Measurements from ENCODE around the gene ZNF791. TPM values are rescaled to one million over a fixed set of nuclear protein-coding genes. Genes with fewer than 3 reads are reported as not detected.

Gene ZNF791
- total RNA-seq, 2 donors from 2014 or later, result 26.0 to 32.4 TPM

DNA sequence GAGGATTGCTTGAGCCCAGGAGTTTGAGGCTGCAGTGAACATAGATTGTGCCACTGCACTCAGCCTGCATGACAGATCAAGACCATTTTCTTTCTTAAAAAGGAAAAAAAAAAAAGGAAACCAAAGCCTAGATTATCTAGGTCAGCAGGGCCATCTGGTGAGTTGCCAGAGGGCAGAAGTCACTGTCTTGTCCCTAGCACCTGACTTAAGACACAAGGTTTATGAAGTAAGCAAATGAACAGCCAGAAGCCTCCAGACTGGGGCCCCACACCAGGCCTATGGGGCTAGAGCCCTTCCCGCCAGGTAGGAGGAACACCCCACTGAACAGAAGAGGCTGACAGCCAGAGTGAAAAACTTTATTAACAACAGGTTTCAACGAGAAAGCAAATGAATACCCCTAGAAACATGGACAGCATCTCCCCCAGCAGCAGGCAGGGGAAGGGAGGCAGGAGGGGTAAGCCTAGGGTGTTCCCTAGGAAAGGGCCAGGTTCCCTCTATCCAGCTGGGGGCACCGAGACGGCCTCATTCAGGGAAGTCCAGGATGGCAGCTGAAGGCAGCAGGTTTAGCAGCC, 57.1 kb downstream of the ZNF791 start:
- H3K27ac ChIP-seq, result no peak overlapping the region
- peaks cover 7% of the 10 kb centered on the region for H3K36me3 ChIP-seq
- DNase-seq (ENCODE audit: low spot score) (no peak), ATAC-seq (ENCODE audit: insufficient number of reproducible peaks, low FRiP score, low read depth) (no peak)
- H3K9me3 ChIP-seq, result no peaks in the 10 kb centered on the region
- H3K27me3 ChIP-seq (replicated peaks; ENCODE audit: insufficient read depth), result no peaks in the 10 kb centered on the region
- H3K4me3 ChIP-seq, result peak overlapping the region; percentile 84
- TF ChIP-seq, protein P1, sequence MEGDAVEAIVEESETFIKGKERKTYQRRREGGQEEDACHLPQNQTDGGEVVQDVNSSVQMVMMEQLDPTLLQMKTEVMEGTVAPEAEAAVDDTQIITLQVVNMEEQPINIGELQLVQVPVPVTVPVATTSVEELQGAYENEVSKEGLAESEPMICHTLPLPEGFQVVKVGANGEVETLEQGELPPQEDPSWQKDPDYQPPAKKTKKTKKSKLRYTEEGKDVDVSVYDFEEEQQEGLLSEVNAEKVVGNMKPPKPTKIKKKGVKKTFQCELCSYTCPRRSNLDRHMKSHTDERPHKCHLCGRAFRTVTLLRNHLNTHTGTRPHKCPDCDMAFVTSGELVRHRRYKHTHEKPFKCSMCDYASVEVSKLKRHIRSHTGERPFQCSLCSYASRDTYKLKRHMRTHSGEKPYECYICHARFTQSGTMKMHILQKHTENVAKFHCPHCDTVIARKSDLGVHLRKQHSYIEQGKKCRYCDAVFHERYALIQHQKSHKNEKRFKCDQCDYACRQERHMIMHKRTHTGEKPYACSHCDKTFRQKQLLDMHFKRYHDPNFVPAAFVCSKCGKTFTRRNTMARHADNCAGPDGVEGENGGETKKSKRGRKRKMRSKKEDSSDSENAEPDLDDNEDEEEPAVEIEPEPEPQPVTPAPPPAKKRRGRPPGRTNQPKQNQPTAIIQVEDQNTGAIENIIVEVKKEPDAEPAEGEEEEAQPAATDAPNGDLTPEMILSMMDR (IDR thresholded peaks at IDR 0.05), result no peak
- H3K4me1 ChIP-seq (ENCODE audit: control insufficient read depth in 1 of 2, low read depth in 2 of 2), result peaks cover 25 to 43% of the 10 kb centered on the region in 2 donors

DNA sequence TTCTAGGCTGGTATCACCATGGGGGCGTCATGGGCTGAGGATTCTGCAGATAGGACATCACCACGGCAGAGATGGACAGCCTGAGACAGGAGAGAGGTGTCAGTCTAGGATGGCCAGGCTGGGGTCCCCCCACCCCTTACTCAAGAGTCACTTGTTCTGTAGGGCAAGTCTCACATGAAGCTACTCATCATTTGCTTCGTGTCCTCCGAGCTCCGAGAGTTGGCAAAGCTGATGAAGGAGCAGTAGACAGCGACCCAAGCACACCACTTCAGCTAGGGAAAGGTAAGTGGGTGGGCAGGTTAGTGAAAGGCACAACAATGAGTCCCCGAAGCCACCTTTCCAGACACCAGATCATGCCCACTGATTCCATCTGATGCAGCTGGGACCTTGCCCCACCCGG, 57.6 kb downstream of the ZNF791 start:
- Histone ChIP-seq H3K4me3 (peak overlapping the region; percentile 84), H3K9me3 (no peaks in the 10 kb centered on the region), H3K27ac (peak overlapping the region in 1 of 2 donors; percentile 100), H3K4me1 (ENCODE audit: control insufficient read depth in 1 of 2, low read depth in 2 of 2) (peaks cover 25 to 43% of the 10 kb centered on the region in 2 donors), H3K27me3 (replicated peaks; ENCODE audit: insufficient read depth) (no peaks in the 10 kb centered on the region), H3K36me3 (peaks cover 9% of the 10 kb centered on the region)
- DNase-seq (ENCODE audit: low spot score) (no peak), ATAC-seq (ENCODE audit: insufficient number of reproducible peaks, low FRiP score, low read depth) (no peak)
- TF ChIP-seq, protein P1 (IDR thresholded peaks at IDR 0.05), result no peak

DNA sequence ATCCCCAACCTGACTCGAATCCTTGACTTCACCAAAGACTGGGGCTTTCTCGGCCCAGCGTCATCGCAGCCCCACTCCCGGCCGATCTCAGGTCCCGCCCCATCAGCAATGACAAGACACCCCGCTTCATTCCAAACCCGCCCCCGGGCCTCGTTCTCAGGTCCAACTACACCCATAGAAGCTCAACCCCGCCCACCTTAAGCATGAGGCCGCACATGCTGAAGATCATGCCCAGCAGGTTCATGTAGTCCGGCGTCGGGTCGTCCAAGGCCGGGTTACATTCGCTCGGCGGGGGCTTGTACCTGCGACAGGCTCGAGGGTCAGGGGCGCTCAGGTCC, 58.2 kb downstream of the ZNF791 start:
- peak overlapping the region; percentile 84 for H3K4me3 ChIP-seq
- peak overlapping the region; percentile 90 to 100 for H3K27ac ChIP-seq
- H3K27me3 ChIP-seq (replicated peaks; ENCODE audit: insufficient read depth), result no peaks in the 10 kb centered on the region
- TF ChIP-seq, protein P1 (IDR thresholded peaks at IDR 0.05), result no peak
- peaks cover 25 to 43% of the 10 kb centered on the region in 2 donors for H3K4me1 ChIP-seq (ENCODE audit: control insufficient read depth in 1 of 2, low read depth in 2 of 2)
- H3K9me3 ChIP-seq, result no peaks in the 10 kb centered on the region
- DNase-seq (ENCODE audit: low spot score) (no peak), ATAC-seq (ENCODE audit: insufficient number of reproducible peaks, low FRiP score, low read depth) (no peak)
- H3K36me3 ChIP-seq, result peaks cover 4% of the 10 kb centered on the region

DNA sequence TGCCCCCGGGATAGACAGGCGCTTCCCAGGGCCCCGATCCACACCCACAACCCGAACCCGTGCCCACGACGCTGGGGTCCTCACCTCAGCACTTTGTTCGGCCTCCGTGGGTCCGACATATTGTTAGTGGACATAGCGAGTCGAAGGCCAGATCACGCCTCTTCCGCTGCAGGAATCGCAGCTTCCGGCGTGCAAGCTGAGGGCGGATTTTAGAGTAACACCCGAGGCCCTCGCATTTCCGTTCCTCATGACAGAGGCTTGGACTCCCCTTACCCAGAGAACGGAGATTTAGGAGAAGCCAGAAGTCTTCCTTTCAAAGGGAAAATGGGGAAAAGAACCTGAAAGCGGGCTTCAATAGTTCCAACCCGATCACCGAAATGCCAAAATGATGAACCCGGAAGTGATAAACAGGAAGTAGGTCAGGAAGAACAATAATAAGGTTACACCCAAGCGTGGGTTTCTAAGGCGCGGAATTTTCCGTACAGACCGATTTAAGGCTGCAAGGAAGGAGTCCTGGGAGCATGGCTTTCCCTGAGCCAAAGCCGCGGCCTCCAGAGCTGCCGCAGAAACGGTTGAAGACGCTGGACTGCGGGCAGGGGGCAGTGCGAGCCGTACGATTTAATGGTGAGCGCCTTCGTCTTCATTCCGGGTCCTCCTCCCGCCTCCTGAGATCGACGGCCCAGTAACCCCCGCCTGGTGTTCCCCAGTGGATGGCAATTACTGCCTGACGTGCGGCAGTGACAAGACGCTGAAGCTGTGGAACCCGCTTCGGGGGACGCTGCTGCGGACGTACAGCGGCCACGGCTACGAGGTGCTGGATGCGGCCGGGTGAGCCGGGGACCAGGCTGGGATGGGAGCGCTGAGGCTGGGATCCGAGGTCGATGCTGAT, 58.8 kb downstream of the ZNF791 start:
- H3K4me1 ChIP-seq (ENCODE audit: control insufficient read depth in 1 of 2, low read depth in 2 of 2), result peaks cover 25 to 43% of the 10 kb centered on the region in 2 donors
- peak overlapping the region; percentile 84 for H3K4me3 ChIP-seq
- peak overlapping the region; percentile 90 to 100 for H3K27ac ChIP-seq
- no peak for ATAC-seq (ENCODE audit: insufficient number of reproducible peaks, low FRiP score, low read depth)
- DNase-seq (ENCODE audit: low spot score), result no peak
- H3K36me3 ChIP-seq, result peaks cover 10% of the 10 kb centered on the region
- TF ChIP-seq, protein P1 (IDR thresholded peaks at IDR 0.05), result no peak
- H3K27me3 ChIP-seq (replicated peaks; ENCODE audit: insufficient read depth), result no peaks in the 10 kb centered on the region
- no peaks in the 10 kb centered on the region for H3K9me3 ChIP-seq

DNA sequence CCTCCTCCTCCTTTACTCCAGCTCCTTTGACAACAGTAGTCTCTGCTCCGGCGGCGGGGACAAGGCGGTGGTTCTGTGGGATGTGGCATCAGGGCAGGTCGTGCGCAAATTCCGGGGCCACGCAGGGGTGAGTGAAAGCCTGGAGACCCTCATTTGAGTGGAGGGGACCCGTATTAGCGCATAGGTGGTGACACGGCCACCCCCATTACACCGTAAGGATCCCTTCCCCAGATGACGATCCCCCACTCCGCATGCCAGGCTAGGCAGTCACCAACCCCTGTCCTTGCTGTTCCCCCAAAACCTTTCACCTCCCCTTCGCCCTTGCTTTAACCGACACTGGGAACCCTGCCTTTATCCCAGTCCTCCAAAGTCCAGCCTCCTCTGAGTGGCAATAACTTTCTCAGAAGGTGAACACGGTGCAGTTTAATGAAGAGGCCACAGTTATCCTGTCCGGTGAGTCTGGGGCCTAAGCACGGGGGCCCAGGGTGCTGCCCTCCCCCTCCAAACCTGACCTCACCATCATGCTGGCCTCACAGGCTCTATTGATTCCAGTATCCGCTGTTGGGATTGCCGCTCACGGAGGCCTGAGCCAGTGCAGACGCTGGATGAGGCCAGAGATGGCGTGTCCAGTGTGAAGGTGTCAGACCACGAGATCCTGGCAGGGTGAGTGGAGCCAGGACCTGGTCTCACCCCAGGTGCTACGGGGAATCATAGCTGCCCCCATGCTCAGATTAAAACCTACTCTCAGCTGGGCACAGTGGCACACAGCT, 59.6 kb downstream of the ZNF791 start:
- ATAC-seq (ENCODE audit: insufficient number of reproducible peaks, low FRiP score, low read depth) (no peak), DNase-seq (ENCODE audit: low spot score) (no peak)
- Histone ChIP-seq H3K27ac (peak overlapping the region; percentile 90 to 100), H3K4me1 (ENCODE audit: control insufficient read depth in 1 of 2, low read depth in 2 of 2) (peaks cover 25 to 43% of the 10 kb centered on the region in 2 donors), H3K36me3 (peaks cover 19% of the 10 kb centered on the region), H3K4me3 (peak overlapping the region; percentile 84), H3K9me3 (no peaks in the 10 kb centered on the region), H3K27me3 (replicated peaks; ENCODE audit: insufficient read depth) (no peaks in the 10 kb centered on the region)
- TF ChIP-seq, protein P1 (IDR thresholded peaks at IDR 0.05), result no peak

Data from thoracic aorta (tissue), 2 donors.